OCI-LY3 (cell line): ENCODE data around the gene SRGAP2B.
"Not testable (repeated sequence)": the region's sequence is repeated elsewhere in the genome, so short reads cannot be mapped to it uniquely, and the experiment has no call there.

Experiments used
- CTCF ChIP-seq: fragments of 200-600, 300-600 bp; sonication (generic); IDR thresholded peaks from 2 replicates; pipeline ENCODE4 v1.5.1; 2014; ENCODE audit warnings: antibody characterized with exemption, low read length, low read depth
- EZH2phosphoT487 ChIP-seq: fragments of 200-600 bp; shearing (Covaris generic); IDR thresholded peaks from 2 replicates; pipeline ENCODE4 v1.6.1; 2018; ENCODE audit warnings: antibody characterized with exemption, mixed run types, low read depth

- not testable (repeated sequence) for TF ChIP-seq CTCF, EZH2phosphoT487
Observed at GRCh38 chr1:144960929-144961488, 134.1 kb downstream of the SRGAP2B start.
